AG10803 (cell line): ENCODE measurements around the gene RNF41.

Experiments used
- DNase-seq: peaks from one replicate; pipeline ENCODE4 v3.0.0; 2010; ENCODE audit warnings: low read depth
- H3K4me3 ChIP-seq: 2 replicates; pipeline ENCODE4 v1.5.1; 2011; ENCODE audit warnings: mild to moderate bottlenecking, low read length, control low read depth
- CTCF ChIP-seq: conservative IDR thresholded peaks from 2 replicates; pipeline ENCODE4 v1.5.1; 2011; ENCODE audit warnings: mild to moderate bottlenecking, low read length, control low read depth, inconsistent platforms

RNF41 gene

DNA sequence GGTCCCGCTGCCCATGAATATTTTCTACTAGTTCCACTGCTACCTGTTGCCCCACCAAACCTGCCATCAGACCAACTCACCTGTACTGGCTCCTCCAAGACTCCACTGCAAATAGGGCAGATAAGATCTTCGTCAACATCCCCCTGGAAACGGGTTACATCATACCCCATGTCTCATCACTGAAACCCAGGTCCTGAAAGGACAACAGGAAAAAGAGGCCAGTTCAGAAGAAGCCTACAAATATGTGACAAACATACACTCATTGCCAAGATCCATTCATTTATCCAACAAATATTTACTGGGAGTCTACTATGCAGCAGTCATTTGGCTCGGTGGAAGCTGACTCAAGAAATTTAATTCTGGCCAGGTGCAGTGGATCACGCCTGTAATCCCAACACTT lies 7.8 kb downstream of the RNF41 start:
- H3K4me3 ChIP-seq = no peak overlapping the region
- TF ChIP-seq CTCF = no peak
- no peak for DNase-seq

DNA sequence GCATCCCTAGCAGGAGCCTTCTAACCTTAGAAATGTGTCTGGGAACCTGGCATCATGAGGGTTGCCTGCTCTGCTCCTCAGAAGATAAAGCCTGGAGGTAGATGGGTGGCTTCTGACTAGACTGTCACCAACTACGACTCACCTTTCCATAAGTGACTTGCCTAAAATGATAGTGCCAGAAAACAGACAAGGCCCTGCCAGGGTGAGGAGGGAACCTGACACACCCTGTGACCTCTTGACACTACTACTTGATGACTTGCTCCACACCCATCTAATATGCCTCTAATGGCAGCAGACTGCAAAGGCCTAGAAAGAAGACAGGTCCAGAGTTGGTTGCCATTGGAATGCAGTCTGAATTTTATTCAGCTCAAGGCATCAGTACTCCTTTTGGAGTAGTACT lies 9.4 kb downstream of the RNF41 start:
- no peak for TF ChIP-seq CTCF
- DNase-seq = no peak
- H3K4me3 ChIP-seq = no peak overlapping the region

DNA sequence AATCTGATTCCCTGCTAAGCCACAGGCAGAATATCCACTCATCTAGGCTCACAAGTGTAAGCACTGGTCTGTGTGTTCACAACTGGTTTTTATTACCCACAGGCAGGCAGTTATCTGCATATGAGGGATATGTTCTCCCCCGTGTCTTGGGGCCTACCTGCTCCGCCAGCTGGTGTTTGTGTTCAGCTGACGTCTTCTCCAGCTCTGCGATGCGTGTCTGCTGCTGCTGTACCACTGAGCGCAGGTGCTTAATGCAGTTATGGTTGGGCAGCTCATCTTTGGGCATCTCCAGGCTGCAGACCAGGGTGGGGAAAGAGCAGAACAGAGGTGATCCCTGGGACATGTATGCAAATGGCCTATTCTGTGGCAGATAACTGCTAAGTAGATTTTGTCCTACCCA lies 13.7 kb downstream of the RNF41 start:
- H3K4me3 ChIP-seq = no peak overlapping the region
- TF ChIP-seq CTCF = no peak
- DNase-seq = no peak

DNA sequence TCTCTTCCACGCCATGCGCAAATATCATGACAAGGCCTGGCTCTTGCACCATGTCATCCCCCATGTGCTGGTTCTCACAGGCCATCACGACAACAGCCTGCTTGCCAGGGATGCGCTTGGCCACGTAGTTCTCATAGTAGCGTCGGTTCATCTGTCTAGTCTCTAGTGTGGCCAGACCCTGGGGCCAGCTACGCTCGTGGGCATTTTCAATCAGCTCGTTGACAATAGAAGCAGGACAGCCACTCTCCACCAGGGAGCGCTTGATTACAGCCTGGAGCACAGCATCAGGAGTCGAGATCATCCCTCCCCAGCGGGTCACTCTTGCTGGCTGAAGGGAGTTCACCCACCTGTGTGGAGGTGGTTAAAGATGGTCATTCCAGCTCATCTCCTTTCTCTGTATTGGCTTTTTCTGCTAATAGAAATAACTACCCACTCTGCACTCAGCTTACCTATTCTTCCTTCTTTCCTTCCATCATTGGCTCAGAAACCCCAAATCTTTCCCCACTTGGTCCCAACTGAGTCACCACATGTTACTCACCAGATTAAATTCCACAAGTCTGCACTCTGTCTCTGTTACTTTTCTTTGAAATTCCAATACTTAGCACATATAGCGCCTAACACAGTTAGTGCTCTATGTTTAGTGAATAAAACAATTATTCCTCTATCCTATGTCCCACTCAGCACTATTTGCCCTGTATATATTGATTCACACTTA lies 15.1 kb downstream of the RNF41 start:
- peak; percentile 52 for DNase-seq
- TF ChIP-seq CTCF = peak; percentile 71
- H3K4me3 ChIP-seq = no peak overlapping the region

- DNase-seq = no peak
- H3K4me3 ChIP-seq = no peak overlapping the region
- no peak for TF ChIP-seq CTCF
Observed at GRCh38 chr12:56205445-56205844, 16.3 kb downstream of the RNF41 start.

DNA sequence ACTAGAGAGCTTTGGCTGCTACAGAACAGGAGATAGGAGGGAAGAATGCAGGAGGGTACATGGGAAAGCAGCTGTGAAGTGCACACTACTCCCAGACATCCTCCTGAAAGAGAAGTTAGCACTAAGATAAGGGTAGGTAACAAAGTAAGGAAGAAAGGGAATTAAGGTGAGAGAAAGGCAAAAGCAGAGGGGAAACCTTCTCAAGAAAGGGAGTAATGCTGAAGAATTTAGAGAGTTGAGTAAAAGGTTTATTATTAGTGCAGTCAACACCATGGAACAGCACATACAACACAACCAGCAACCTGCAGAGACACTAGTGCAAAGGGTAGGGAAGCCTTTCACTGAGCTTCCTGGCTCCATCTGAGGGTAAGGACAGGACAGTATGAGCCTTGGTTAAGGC lies 17.4 kb downstream of the RNF41 start:
- no peak overlapping the region for H3K4me3 ChIP-seq
- DNase-seq = no peak
- no peak for TF ChIP-seq CTCF

GRCh38 chr12:56202838-56203237 lies 18.9 kb downstream of the RNF41 start:
- TF ChIP-seq CTCF = no peak
- DNase-seq = no peak
- no peak overlapping the region for H3K4me3 ChIP-seq
